Upper lobe of right lung (tissue), 1 donor: Measurements from ENCODE around the gene TNFRSF14. TPM values are rescaled to one million over a fixed set of nuclear protein-coding genes. Genes with fewer than 3 reads are reported as not detected.
"Not testable (repeated sequence)": the region's sequence is repeated elsewhere in the genome, so short reads cannot be mapped to it uniquely, and the experiment has no call there.

ENCODE experiments used
- ATAC-seq: fragments of 200-7000 bp; cut with Tn5 transposase; one replicate; pipeline ENCODE4 v1.9.1; 2020; ENCODE audit warnings: mild to moderate bottlenecking, moderate library complexity
- DNase-seq: peaks from one replicate; pipeline ENCODE4 v3.0.0-alpha.2; 2020
- H3K27ac ChIP-seq: fragments of 200-600 bp; one replicate; pipeline ENCODE4 v1.8.0; 2022
- H3K27me3 ChIP-seq: fragments of 200-600 bp; one replicate; pipeline ENCODE4 v1.8.0; 2022; ENCODE audit warnings: mild to moderate bottlenecking
- H3K36me3 ChIP-seq: fragments of 200-600 bp; one replicate; pipeline ENCODE4 v1.8.0; 2022
- H3K4me1 ChIP-seq: fragments of 200-600 bp; one replicate; pipeline ENCODE4 v1.8.0; 2022
- H3K4me3 ChIP-seq: fragments of 200-600 bp; one replicate; pipeline ENCODE4 v1.8.0; 2022; ENCODE audit warnings: mild to moderate bottlenecking
- H3K9me3 ChIP-seq: fragments of 200-600 bp; one replicate; pipeline ENCODE4 v1.8.0; 2022
- intact Hi-C: fragments of 100-400 bp; cut with DNase I; formaldehyde crosslinking; loops from one replicate; pipeline ENCODE4 v1.11.0; 2022
- total RNA-seq: library from RNA; stranded (reverse); fragmentation: NEBNext Ultra II Directional; extraction: Animal tissue kit (Norgen Biotek cat#: 25700); gene quantifications from one replicate; pipeline ENCODE4 v1.2.1, GENCODE V29; 2021
- TF ChIP-seq, protein P1 (sequence below): fragments of 200-600 bp; IDR thresholded peaks from one replicate; pipeline ENCODE4 v1.8.0; 2022; ENCODE audit warnings: antibody characterized with exemption
- donor health status: DM: no; HTN: yes; CAD: no; lungs with severe emphysema.

Gene TNFRSF14
- total RNA-seq, 1 donor from 2014 or later, result 133 TPM

DNA sequence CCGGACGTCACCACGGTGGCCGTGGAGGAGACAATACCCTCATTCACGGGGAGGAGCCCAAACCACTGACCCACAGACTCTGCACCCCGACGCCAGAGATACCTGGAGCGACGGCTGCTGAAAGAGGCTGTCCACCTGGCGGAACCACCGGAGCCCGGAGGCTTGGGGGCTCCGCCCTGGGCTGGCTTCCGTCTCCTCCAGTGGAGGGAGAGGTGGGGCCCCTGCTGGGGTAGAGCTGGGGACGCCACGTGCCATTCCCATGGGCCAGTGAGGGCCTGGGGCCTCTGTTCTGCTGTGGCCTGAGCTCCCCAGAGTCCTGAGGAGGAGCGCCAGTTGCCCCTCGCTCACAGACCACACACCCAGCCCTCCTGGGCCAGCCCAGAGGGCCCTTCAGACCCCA lies 7.0 kb downstream of the TNFRSF14 start:
- DNase-seq (no peak), ATAC-seq (no peak)
- Histone ChIP-seq H3K36me3 (peaks cover 52% of the 10 kb centered on the region), H3K27me3 (no peaks in the 10 kb centered on the region), H3K27ac (no peak overlapping the region), H3K4me3 (no peak overlapping the region), H3K9me3 (no peaks in the 10 kb centered on the region), H3K4me1 (peaks cover 7% of the 10 kb centered on the region)
- intact Hi-C loops, result no loop called here
- TF ChIP-seq, protein P1, sequence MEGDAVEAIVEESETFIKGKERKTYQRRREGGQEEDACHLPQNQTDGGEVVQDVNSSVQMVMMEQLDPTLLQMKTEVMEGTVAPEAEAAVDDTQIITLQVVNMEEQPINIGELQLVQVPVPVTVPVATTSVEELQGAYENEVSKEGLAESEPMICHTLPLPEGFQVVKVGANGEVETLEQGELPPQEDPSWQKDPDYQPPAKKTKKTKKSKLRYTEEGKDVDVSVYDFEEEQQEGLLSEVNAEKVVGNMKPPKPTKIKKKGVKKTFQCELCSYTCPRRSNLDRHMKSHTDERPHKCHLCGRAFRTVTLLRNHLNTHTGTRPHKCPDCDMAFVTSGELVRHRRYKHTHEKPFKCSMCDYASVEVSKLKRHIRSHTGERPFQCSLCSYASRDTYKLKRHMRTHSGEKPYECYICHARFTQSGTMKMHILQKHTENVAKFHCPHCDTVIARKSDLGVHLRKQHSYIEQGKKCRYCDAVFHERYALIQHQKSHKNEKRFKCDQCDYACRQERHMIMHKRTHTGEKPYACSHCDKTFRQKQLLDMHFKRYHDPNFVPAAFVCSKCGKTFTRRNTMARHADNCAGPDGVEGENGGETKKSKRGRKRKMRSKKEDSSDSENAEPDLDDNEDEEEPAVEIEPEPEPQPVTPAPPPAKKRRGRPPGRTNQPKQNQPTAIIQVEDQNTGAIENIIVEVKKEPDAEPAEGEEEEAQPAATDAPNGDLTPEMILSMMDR, result no peak

DNA sequence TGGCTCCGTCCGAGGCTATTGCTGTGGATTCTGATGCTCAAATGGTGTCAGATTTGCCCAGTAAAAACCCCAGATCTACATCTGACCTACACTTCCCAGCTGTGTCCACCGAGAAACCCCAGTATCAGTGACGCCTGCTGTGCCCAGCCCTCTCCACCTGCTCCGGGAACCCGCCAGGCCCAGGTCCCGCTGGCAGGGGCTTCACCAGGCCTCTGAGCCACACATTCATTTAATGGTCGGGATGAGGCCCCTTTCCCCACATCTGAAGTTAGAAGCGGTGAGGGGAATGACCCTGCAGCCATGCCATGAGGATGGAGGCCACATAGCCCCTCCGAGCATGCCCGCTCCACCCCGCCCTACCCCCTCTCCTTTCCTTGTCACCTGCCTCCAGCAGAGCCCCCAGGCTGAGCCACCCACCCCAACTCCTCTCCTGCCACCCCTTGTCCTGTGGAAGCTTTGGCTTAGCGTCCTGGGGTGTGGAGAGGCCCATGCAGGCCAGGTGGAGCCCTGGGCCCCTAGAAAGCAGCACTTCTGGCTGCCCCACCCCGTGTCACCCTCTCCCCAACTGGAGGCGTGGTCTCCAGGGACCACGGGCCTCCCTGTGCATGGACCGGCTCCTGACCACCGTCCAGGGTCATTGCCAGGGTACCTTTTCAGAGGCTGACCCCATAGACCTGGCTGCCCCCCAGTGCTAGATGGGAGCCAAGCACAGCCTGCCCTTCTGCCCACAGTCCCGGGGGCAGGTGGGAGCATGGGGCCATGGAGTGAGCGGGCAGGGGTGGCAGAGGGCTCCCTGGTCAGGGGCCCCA lies 8.0 kb downstream of the TNFRSF14 start:
- TF ChIP-seq, protein P1, result no peak
- Histone ChIP-seq H3K36me3 (peaks cover 43% of the 10 kb centered on the region), H3K9me3 (no peaks in the 10 kb centered on the region), H3K27me3 (no peaks in the 10 kb centered on the region), H3K27ac (no peak overlapping the region), H3K4me3 (no peak overlapping the region), H3K4me1 (no peaks in the 10 kb centered on the region)
- intact Hi-C loops, result no loop called here
- DNase-seq (no peak), ATAC-seq (no peak)

DNA sequence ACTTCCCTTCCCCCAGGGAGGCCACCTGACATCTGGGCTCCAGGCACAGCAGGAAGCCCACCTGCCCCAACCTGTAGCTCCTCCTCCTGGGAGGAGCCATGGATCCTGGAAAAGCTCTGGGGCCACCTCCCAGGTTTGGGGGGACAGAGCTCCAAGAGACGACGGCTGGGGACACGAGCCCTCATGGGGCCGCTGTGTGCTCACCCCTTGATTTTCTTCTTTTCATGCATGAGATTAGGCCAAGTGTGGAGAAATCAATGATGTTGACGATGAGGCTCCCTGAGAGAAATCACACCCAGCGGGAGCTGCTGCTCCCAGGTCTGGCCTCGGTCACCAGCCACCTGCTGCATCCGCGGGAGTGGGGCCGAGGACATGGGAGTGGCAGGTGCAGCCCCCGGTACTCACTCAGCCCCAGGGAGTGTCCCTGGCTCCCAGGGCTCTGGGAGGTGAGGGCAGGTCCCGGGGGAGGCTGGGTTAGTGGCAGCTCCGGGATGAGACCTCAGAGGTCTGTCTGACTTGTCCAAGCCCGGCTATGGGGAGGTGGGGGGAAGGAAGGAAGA lies 8.7 kb downstream of the TNFRSF14 start:
- intact Hi-C loops, result no loop called here
- Histone ChIP-seq H3K27ac (no peak overlapping the region), H3K4me3 (no peak overlapping the region), H3K27me3 (no peaks in the 10 kb centered on the region), H3K36me3 (peaks cover 37% of the 10 kb centered on the region), H3K4me1 (no peaks in the 10 kb centered on the region), H3K9me3 (no peaks in the 10 kb centered on the region)
- DNase-seq (no peak), ATAC-seq (no peak)
- TF ChIP-seq, protein P1, result no peak

DNA sequence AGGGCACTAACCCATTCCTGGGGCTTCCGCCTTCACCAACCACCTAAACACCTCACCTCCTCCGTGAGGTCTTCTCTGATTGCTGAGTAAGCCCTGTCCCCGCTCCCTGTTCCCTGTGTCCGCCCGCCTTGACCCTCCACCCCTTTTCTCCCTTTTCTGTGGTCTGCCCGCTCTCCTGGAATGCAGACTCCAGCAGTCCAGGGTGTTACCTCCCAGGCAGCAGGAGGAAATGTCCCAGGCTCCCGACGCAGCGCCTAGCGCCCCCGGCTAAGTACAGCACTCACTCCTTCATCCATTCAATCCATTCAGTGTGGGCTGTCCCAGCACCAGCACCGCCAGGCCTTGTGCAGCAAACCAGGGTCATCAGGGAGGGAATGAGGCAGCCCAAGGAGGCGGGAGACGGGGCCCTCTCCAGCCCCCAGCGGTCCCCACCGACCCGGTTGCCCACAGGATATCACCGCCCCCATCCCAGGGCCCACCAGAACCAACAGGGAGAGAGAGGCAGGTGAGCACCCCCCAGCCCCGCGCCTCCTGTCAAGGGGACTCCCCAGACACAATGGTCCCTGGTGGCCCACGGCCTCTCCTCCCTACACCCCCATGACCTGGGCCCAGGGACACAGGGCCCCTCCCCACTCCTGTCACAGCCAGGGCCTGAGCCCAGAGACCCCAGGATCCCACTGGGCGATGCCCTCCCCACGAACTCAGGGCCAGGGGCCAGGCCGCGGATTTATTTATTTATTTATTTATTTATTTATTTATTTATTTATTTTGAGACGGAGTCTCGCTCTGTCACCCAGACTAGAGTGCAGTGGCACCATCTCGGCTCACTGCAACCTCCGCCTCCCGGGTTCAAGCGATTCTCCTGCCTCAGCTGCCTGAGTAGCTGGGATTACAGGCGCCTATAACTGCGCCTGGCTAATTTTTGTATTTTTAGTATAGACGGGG lies 10.2 kb downstream of the TNFRSF14 start:
- Histone ChIP-seq H3K27me3 (no peaks in the 10 kb centered on the region), H3K4me3 (no peak overlapping the region), H3K36me3 (peaks cover 25% of the 10 kb centered on the region), H3K9me3 (no peaks in the 10 kb centered on the region), H3K27ac (no peak overlapping the region), H3K4me1 (no peaks in the 10 kb centered on the region)
- intact Hi-C loops, result no loop called here
- ATAC-seq, result no peak
- TF ChIP-seq, protein P1, result no peak
- no peak for DNase-seq

DNA sequence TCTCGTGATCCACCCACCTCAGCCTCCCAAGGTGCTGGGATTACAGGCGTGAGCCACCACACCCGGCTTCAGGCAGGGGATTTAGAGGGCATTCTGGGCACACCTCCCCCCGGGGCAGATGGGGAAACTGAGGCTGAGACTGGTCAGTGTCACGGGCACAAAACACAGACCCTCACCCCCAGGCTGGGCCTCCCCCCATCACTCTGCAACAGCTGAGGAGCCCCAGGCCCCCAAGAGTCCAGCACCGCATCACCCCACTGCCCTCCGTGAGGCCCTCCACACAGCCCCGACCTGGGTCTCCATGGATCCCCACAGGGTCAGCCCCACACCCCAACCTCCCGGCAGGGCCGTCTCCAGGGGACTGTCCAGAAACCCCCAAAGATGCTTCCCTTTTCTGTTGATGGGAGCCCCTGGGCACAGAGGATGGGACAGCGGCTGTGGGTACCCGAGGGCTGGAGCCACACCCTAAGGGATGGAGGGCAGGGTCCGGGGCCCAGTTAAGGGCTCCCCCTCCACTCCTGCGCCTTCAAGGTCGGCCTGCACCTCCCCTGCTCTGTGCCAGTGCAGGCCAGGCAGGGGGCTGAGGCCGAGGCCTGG lies 11.0 kb downstream of the TNFRSF14 start:
- H3K4me3 ChIP-seq, result no peak overlapping the region
- TF ChIP-seq, protein P1, result no peak
- H3K4me1 ChIP-seq, result no peaks in the 10 kb centered on the region
- H3K9me3 ChIP-seq, result no peaks in the 10 kb centered on the region
- H3K36me3 ChIP-seq, result peaks cover 17% of the 10 kb centered on the region
- DNase-seq, result no peak
- intact Hi-C loops, result no loop called here
- no peak for ATAC-seq
- H3K27me3 ChIP-seq, result no peaks in the 10 kb centered on the region
- H3K27ac ChIP-seq, result no peak overlapping the region

DNA sequence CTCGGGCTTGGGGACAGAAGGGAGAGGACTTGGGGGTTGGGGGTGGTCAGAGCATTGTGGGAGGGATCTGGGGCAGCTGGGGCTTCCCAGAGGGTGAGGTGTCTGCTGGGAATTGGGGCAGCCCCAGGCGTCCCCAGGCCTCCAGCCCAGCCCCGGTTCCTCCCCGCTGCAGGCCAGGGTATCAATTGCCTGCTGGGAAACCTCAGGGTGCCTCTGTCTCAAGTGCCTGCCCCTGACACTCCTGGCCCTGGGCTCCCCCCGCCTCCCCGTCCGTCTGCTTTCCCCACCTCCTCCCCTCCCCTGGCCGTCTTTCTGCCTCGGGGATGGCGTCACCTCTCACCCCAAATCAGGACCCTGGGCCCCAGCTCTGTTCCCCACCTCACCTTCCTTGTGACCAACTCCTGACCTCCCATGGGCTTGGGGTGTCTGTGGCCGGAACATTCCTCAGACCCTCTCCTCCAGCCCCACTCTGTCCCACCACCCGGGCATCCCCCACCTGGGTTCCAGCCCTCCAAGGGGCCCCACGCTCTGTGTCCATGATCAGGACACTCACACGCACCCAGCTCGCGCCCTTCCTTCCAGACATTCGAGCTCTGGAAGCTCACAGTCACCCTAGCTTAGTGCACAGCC lies 12.1 kb downstream of the TNFRSF14 start:
- H3K4me1 ChIP-seq, DNase-seq, intact Hi-C loops, H3K27ac ChIP-seq, H3K27me3 ChIP-seq, H3K4me3 ChIP-seq, H3K9me3 ChIP-seq, H3K36me3 ChIP-seq: not testable (repeated sequence)
- ATAC-seq, result peak; percentile 7
